K562 (cell line): ENCODE results near the gene MYO3B. TPM values are rescaled to one million over a fixed set of nuclear protein-coding genes. Genes with fewer than 3 reads are reported as not detected.
A peak's percentile ranks its signal among the peaks of the same experiment; 100 is the strongest.

ENCODE experiments used
- ARID2 ChIP-seq: fragments of 450-650 bp; IDR thresholded peaks from 2 replicates; pipeline ENCODE4 v1.6.1; 2017; ENCODE audit warnings: antibody characterized with exemption, mild to moderate bottlenecking
- ETS2 ChIP-seq: IDR thresholded peaks from 2 replicates; pipeline ENCODE4 v1.6.1; 2016; ENCODE audit warnings: borderline replicate concordance, missing genetic modification characterization, mild to moderate bottlenecking, moderate library complexity, missing compliant biosample characterization; ENCODE audit not compliant: poor library complexity, severe bottlenecking
- MBD2 ChIP-seq: sonication (generic); IDR thresholded peaks from 2 replicates; pipeline ENCODE4 v1.6.1; 2016; ENCODE audit warnings: low read depth, borderline replicate concordance
- MYNN ChIP-seq, 2 experiments: sonication (generic); formaldehyde crosslinking in 1 of 2; IDR thresholded peaks; 2 replicates each; pipeline versions ENCODE4 v1.5.0 to v1.6.1; 2016 to 2020; ENCODE audit warnings: antibody characterized with exemption in 1 of 2, missing genetic modification reagents in 1 of 2
- NFATC3 ChIP-seq: fragments of 450-650 bp; IDR thresholded peaks from 2 replicates; pipeline ENCODE4 v1.6.1; 2017; ENCODE audit warnings: mild to moderate bottlenecking
- POU5F1 ChIP-seq: fragments of 150-350 bp; IDR thresholded peaks from 2 replicates; pipeline ENCODE4 v1.6.1; 2014; ENCODE audit warnings: borderline replicate concordance, low read length, low read depth, mild to moderate bottlenecking; ENCODE audit not compliant: partially characterized antibody
- RB1 ChIP-seq: fragments of 450-650 bp; IDR thresholded peaks from 2 replicates; pipeline ENCODE4 v1.6.1; 2017; ENCODE audit warnings: low read depth, mild to moderate bottlenecking
- RBM22 ChIP-seq: fragments of 200-400 bp; formaldehyde crosslinking; IDR thresholded peaks from 2 replicates; pipeline ENCODE4 v1.6.1; 2018; ENCODE audit warnings: low read length, low read depth; ENCODE audit not compliant: poor library complexity, severe bottlenecking
- REST ChIP-seq, 2 experiments: fragments of 450-650 bp; formaldehyde crosslinking in 1 of 2; IDR thresholded peaks; 2 replicates each; pipeline versions ENCODE4 v1.4.0 to v1.6.1; 2014 to 2020; ENCODE audit warnings: mild to moderate bottlenecking in 2 of 2, borderline replicate concordance in 1 of 2, low read depth in 1 of 2
- RNF2 ChIP-seq: sonication (generic); IDR thresholded peaks from 2 replicates; pipeline ENCODE4 v1.6.1; 2016
- SMARCC2 ChIP-seq: fragments of 450-650 bp; IDR thresholded peaks from 2 replicates; pipeline ENCODE4 v1.6.1; 2017; ENCODE audit warnings: antibody characterized with exemption, moderate library complexity, mild to moderate bottlenecking, low read depth
- SNRNP70 ChIP-seq: fragments of 200-400 bp; formaldehyde crosslinking; optimal IDR thresholded peaks from 2 replicates; pipeline ENCODE3; 2017; ENCODE audit warnings: low read depth, low read length
- TAF1 ChIP-seq: IDR thresholded peaks from 2 replicates; pipeline ENCODE4 v1.6.1; 2011; ENCODE audit warnings: mild to moderate bottlenecking, low read length, moderate library complexity; ENCODE audit not compliant: insufficient read depth, control insufficient read depth, severe bottlenecking; ENCODE audit errors: extremely low read depth
- TFAP4 ChIP-seq: sonication (generic); formaldehyde crosslinking; IDR thresholded peaks from 2 replicates; pipeline ENCODE4 v1.8.0; 2022; ENCODE audit warnings: missing genetic modification reagents, mild to moderate bottlenecking, moderate library complexity, borderline replicate concordance
- TRIM24 ChIP-seq, 2 experiments: fragments of 450-650 bp; IDR thresholded peaks; 2 replicates each; pipeline ENCODE4 v1.6.1; 2016
- YY1 ChIP-seq, 3 experiments: IDR thresholded peaks; 2 replicates each; pipeline ENCODE4 v1.6.1; 2011; ENCODE audit warnings: low read length in 2 of 3, mild to moderate bottlenecking in 2 of 3, moderate library complexity in 2 of 3, borderline replicate concordance in 1 of 3, control low read depth in 1 of 3, low read depth in 1 of 3; ENCODE audit not compliant: insufficient read depth in 3 of 3, insufficient replicate concordance in 2 of 3, control insufficient read depth in 1 of 3, insufficient read length in 1 of 3; ENCODE audit errors: extremely low read depth in 1 of 3
- ZNF316 ChIP-seq: fragments of 450-650 bp; IDR thresholded peaks from 2 replicates; pipeline ENCODE4 v1.6.1; 2016
- ZNF384 ChIP-seq: IDR thresholded peaks from 2 replicates; pipeline ENCODE4 v1.6.1; 2012; ENCODE audit warnings: low read depth, low read length, improper control_type of control experiment
- ZNF785 ChIP-seq: fragments of 250-450 bp; sonication (Bioruptor Pico); IDR thresholded peaks from 2 replicates; pipeline ENCODE4 v1.4.0; 2020; ENCODE audit warnings: mild to moderate bottlenecking
- ZSCAN29 ChIP-seq: fragments of 450-650 bp; IDR thresholded peaks from 2 replicates; pipeline ENCODE4 v1.6.1; 2017
- polyA plus RNA-seq, 8 experiments: library from polyadenylated mRNA; depleted of rRNA in 4 of 8; stranded (reverse) in 5 of 8; unstranded in 3 of 8; fragments of >200 nt; fragmentation: Nextera tagmentation in 2 of 8; fragmentation: Illumina TruSeq in 1 of 8; extraction: Ambion mirVana in 2 of 8; extraction: Trizol in 1 of 8; gene quantifications; 2 replicates each; pipeline versions ENCODE4 v1.2.1 to v1.2.3, GENCODE V29; 2011 to 2014; ENCODE audit warnings: inconsistent platforms in 1 of 8, missing spikeins in 1 of 8
- total RNA-seq, 7 experiments: library from RNA; depleted of rRNA in 6 of 7; stranded (reverse); fragments of >200 nt in 6 of 7; fragmentation: Illumina TruSeq in 2 of 7; extraction: Trizol in 2 of 7; gene quantifications; 2 replicates each; pipeline versions ENCODE4 v1.2.1 to v1.2.3, GENCODE V29; 2011 to 2021; ENCODE audit warnings: low replicate concordance in 1 of 7

The MYO3B gene
- total and polyA plus RNA-seq, 9 of the 15 experiments (the other 6 are each of a cell fraction or from before 2014, with no cell fraction given) = 2.7 to 6.5 (median 3.6) TPM

GRCh38 chr2:170394641-170395387 is 216.9 kb downstream of the MYO3B start (continued):
- TF ChIP-seq REST (IDR thresholded peaks at IDR 0.05; ENCODE audit: borderline replicate concordance) = peak; percentile 14; the same call in 1 of the 2 replicates
- no peak for TF ChIP-seq REST (CRISPR knock-in tag; IDR thresholded peaks at IDR 0.05; ENCODE audit: low read depth)
- no peak for TF ChIP-seq ETS2 (tag)
- TF ChIP-seq MYNN (IDR thresholded peaks at IDR 0.05) = no peak
- TF ChIP-seq MYNN (CRISPR knock-in tag; IDR thresholded peaks at IDR 0.05) = no peak
- no peak for TF ChIP-seq NFATC3
- no peak for TF ChIP-seq TRIM24 (IDR thresholded peaks at IDR 0.05)
- TF ChIP-seq ZNF316 = no peak
- TF ChIP-seq SNRNP70 = no peak
- no peak for TF ChIP-seq YY1 (IDR thresholded peaks at IDR 0.05; ENCODE audit: borderline replicate concordance in 1 of 3, control insufficient read depth in 1 of 3, extremely low read depth in 1 of 3, insufficient read depth in 3 of 3, insufficient read length in 1 of 3, insufficient replicate concordance in 2 of 3, low read depth in 1 of 3, low read length in 2 of 3)
- no peak for TF ChIP-seq TAF1
- TF ChIP-seq ARID2 = no peak
- TF ChIP-seq MBD2 = no peak
- TF ChIP-seq SMARCC2 = no peak
- TF ChIP-seq TFAP4 (CRISPR knock-in tag) = no peak
- TF ChIP-seq RB1 = no peak
- TF ChIP-seq RNF2 = no peak
- TF ChIP-seq RBM22 = no peak
- TF ChIP-seq ZNF384 = no peak
- TF ChIP-seq ZSCAN29 = no peak
- TF ChIP-seq POU5F1 = no peak
- TF ChIP-seq ZNF785 (CRISPR knock-in tag) = no peak
